Esophagus muscularis mucosa (tissue), 4 donors: ENCODE data around the gene ARHGAP40. TPM values are rescaled to one million over a fixed set of nuclear protein-coding genes. Genes with fewer than 3 reads are reported as not detected.
A peak's percentile ranks its signal among the peaks of the same experiment; 100 is the strongest.

Experiments used
- DNase-seq: peaks from one replicate; pipeline ENCODE4 v3.0.0-alpha.2; 2017; ENCODE audit errors: extremely low spot score
- H3K27ac ChIP-seq, 4 donors: fragments of 200-600 bp; sonication (generic); replicated peaks in 1 of 4; 1 replicate in 3 of 4; 2 replicates in 1 of 4; pipeline ENCODE4 v1.5.1; 2016 to 2019; ENCODE audit warnings: mild to moderate bottlenecking in 1 of 4
- H3K27me3 ChIP-seq, 4 donors: fragments of 200-600 bp; sonication (generic); one replicate each; pipeline versions ENCODE4 v1.5.1 to v1.6.0; 2016 to 2019
- H3K36me3 ChIP-seq, 4 donors: fragments of 200-600 bp; sonication (generic); one replicate each; pipeline ENCODE4 v1.5.1; 2016 to 2019
- H3K4me1 ChIP-seq, 4 donors: fragments of 200-600 bp; sonication (generic); one replicate each; pipeline ENCODE4 v1.5.1; 2016 to 2019
- H3K4me3 ChIP-seq, 4 donors: fragments of 200-600 bp; sonication (generic); 1 replicate in 2 of 4; 2 replicates in 2 of 4; pipeline ENCODE4 v1.5.1; 2016 to 2019; ENCODE audit warnings: mild to moderate bottlenecking in 4 of 4, moderate library complexity in 1 of 4
- H3K9me3 ChIP-seq, 4 donors: fragments of 200-600 bp; sonication (generic); 1 replicate in 3 of 4; 2 replicates in 1 of 4; pipeline ENCODE4 v1.5.1; 2016 to 2019
- CTCF ChIP-seq, 3 experiments: fragments of 200-600 bp in 2 of 3; fragments of 450-650 bp in 1 of 3; sonication (generic) in 2 of 3; IDR thresholded peaks; one replicate each; pipeline ENCODE4 v1.5.1; 2017 to 2019; ENCODE audit warnings: antibody characterized with exemption in 3 of 3, mild to moderate bottlenecking in 2 of 3, moderate library complexity in 1 of 3
- EP300 ChIP-seq: sonication (generic); formaldehyde crosslinking; IDR thresholded peaks from one replicate; pipeline ENCODE4 v1.6.1; 2017; ENCODE audit warnings: antibody characterized with exemption
- POLR2A ChIP-seq: fragments of 450-650 bp; IDR thresholded peaks from one replicate; pipeline ENCODE4 v1.6.1; 2017; ENCODE audit warnings: antibody characterized with exemption, moderate library complexity, mild to moderate bottlenecking, low read depth
- POLR2AphosphoS5 ChIP-seq, 2 donors: sonication (generic); formaldehyde crosslinking; IDR thresholded peaks; one replicate each; pipeline ENCODE4 v1.6.1; 2017; ENCODE audit warnings: antibody characterized with exemption in 2 of 2
- WGBS: methylation state at CpG from one replicate; pipeline ENCODE4 v1.1.5; 2018; 5-methylcytosine and 5-hydroxymethylcytosine counted together
- intact Hi-C: fragments of 100-400 bp; cut with DNase I; formaldehyde crosslinking; loops from one replicate; pipeline ENCODE4 v1.15.1; 2023
- total RNA-seq, 4 donors: library from RNA; depleted of rRNA; stranded (reverse); fragments of >200 nt; gene quantifications; one replicate each; pipeline versions ENCODE4 v1.1.0 to v1.2.1, GENCODE V29; 2016

ARHGAP40 gene
- total RNA-seq, 4 donors from 2014 or later = 0.42 TPM; not detected in 3

GRCh38 chr20:38673725-38674091, 72.1 kb downstream of the ARHGAP40 start:
- DNase-seq = no peak
- Histone ChIP-seq H3K9me3 (no peaks in the 10 kb centered on the region), H3K27ac (no peak overlapping the region), H3K4me1 (peaks cover 13 to 21% (median 15%) of the 10 kb centered on the region in 4 donors), H3K27me3 (peaks cover 0 to 77% (median 12%) of the 10 kb centered on the region in 4 donors), H3K4me3 (peak overlapping the region; percentile 49 to 61 (median 52)), H3K36me3 (no peaks in the 10 kb centered on the region)
- 5% methylated on average over 8 of the region's 13 CpGs for WGBS
- TF ChIP-seq CTCF (IDR thresholded peaks at IDR 0.05) (no peak), POLR2A (no peak), EP300 (no peak), POLR2AphosphoS5 (IDR thresholded peaks at IDR 0.05) (no peak)
- intact Hi-C loops = no loop called here

DNA sequence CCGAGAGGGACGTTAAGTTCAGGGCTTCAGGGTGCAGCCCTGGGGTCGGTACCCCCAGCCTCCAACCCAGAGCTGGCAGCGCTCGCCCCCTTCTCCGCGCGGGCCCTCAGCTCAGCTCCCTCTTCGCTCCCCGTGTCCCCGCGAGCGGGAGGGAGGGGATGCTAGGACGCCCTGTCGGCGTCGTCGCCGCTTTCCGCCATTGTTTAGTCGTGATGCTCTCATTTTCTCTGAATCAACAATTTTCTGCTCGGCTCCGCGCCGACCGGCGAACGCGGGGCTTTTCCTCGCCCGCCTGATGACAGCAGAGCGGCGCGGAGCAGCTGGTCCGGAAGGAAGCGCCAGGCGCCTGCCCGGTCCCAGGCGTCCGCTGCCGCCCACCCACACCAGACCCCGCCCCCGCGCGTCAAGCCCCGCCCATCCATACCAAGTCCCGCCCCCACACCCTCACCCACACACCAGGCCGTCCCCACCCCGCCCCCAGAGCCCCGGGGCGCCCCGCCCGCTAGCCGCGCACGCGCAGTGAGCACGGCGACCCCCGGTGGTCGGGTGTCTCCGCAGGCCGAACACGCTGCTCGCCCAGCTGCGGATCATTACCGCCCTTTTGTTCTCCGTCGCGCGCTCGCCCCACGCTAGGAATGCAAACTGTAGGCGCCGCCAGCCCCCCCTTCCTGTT, 72.6 kb downstream of the ARHGAP40 start:
- DNase-seq = no peak
- no peak for TF ChIP-seq EP300
- TF ChIP-seq POLR2A = no peak
- no peak for TF ChIP-seq CTCF (IDR thresholded peaks at IDR 0.05)
- intact Hi-C loops = no loop called here
- no peaks in the 10 kb centered on the region for H3K9me3 ChIP-seq
- H3K27me3 ChIP-seq = peaks cover 0 to 75% (median 12%) of the 10 kb centered on the region in 4 donors
- no peak overlapping the region for H3K27ac ChIP-seq
- H3K4me1 ChIP-seq = peaks cover 13 to 21% (median 15%) of the 10 kb centered on the region in 4 donors
- peak overlapping the region; percentile 49 to 61 (median 52) for H3K4me3 ChIP-seq
- WGBS = 2% methylated on average over 12 of the region's 75 CpGs
- no peaks in the 10 kb centered on the region for H3K36me3 ChIP-seq

DNA sequence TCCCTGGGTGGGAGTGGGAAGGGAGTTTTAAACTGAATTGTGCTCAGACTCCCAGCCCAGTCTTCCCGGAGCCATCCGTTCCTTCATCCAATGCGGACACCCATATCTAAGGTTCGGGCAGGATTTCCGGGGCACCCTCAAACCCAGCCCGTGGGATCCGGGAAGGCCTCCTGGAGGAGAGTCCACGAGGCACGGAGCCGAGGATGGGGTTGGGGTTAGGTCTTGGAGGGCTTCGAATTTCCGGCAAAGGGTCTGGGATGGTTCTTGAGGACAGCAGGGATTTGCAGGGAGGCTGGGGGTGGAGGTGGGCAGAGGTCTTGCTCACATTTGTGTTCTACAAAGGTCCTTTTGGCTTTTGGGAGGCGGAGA, 73.1 kb downstream of the ARHGAP40 start:
- intact Hi-C loops = no loop called here
- H3K27ac ChIP-seq = no peak overlapping the region
- no peak for DNase-seq
- no peaks in the 10 kb centered on the region for H3K36me3 ChIP-seq
- TF ChIP-seq POLR2AphosphoS5 (IDR thresholded peaks at IDR 0.05) = no peak
- no peak for TF ChIP-seq EP300
- no peak for TF ChIP-seq POLR2A
- TF ChIP-seq CTCF (IDR thresholded peaks at IDR 0.05) = no peak
- 67% methylated on average over 3 of the region's 13 CpGs for WGBS
- H3K4me3 ChIP-seq = peak overlapping the region; percentile 49 to 61 (median 52)
- peaks cover 0 to 71% (median 12%) of the 10 kb centered on the region in 4 donors for H3K27me3 ChIP-seq
- no peaks in the 10 kb centered on the region for H3K9me3 ChIP-seq
- H3K4me1 ChIP-seq = peaks cover 13 to 21% (median 15%) of the 10 kb centered on the region in 4 donors

DNA sequence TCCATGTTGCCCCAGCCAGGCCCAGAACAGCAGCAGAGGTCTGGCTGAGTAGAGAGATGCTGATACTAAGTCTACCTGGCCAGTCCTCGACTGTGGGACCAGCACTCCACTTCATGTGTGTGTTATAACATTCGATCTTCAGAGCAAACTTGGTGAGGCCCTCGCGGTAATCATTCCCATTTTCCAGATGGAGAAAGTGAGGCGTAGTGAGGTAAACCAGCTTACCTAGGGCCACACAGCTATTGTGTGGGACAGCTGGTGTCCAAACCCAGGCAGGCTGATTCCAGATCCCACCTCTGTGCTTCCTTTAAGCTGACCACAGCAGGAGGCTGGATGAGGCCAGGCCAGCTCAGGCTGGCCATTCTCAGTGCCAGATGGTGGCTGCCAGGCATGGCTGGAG, 75.0 kb downstream of the ARHGAP40 start:
- no peak overlapping the region for H3K27ac ChIP-seq
- H3K36me3 ChIP-seq = no peaks in the 10 kb centered on the region
- no peak for DNase-seq
- no peak overlapping the region for H3K4me3 ChIP-seq
- TF ChIP-seq POLR2A = no peak
- TF ChIP-seq EP300 = no peak
- no peak for TF ChIP-seq POLR2AphosphoS5 (IDR thresholded peaks at IDR 0.05)
- TF ChIP-seq CTCF (IDR thresholded peaks at IDR 0.05) = no peak
- intact Hi-C loops = no loop called here
- H3K9me3 ChIP-seq = no peaks in the 10 kb centered on the region
- H3K4me1 ChIP-seq = peaks cover 13 to 21% (median 15%) of the 10 kb centered on the region in 4 donors
- WGBS = no CpG with 5 or more reads among the region's 5 CpGs
- peaks cover 0 to 61% (median 10%) of the 10 kb centered on the region in 4 donors for H3K27me3 ChIP-seq
